HUES48 (cell line): ENCODE results near the gene SINHCAF.

Experiments
- H3K27ac ChIP-seq: one replicate; pipeline ENCODE4 v1.7.0; 2013; ENCODE audit warnings: low read depth, low read length, inconsistent platforms
- H3K27me3 ChIP-seq: 2 replicates; pipeline ENCODE4 v1.6.1; 2013; ENCODE audit warnings: mild to moderate bottlenecking, low read length; ENCODE audit not compliant: control insufficient read depth, insufficient read depth
- H3K36me3 ChIP-seq: 2 replicates; pipeline ENCODE4 v1.6.1; 2013; ENCODE audit warnings: low read length; ENCODE audit not compliant: control insufficient read depth, insufficient read depth
- H3K4me1 ChIP-seq: 2 replicates; pipeline ENCODE4 v1.6.1; 2013; ENCODE audit warnings: mild to moderate bottlenecking, low read length; ENCODE audit not compliant: control insufficient read depth, insufficient read depth
- H3K4me3 ChIP-seq: 2 replicates; pipeline ENCODE4 v1.5.1; 2013; ENCODE audit warnings: mild to moderate bottlenecking, low read depth, low read length
- H3K9ac ChIP-seq: 2 replicates; pipeline ENCODE4 v1.6.1; 2013; ENCODE audit warnings: mild to moderate bottlenecking, low read depth, low read length, moderate library complexity
- H3K9me3 ChIP-seq: 2 replicates; pipeline ENCODE4 v1.6.1; 2013; ENCODE audit warnings: low read length; ENCODE audit not compliant: control insufficient read depth, insufficient read depth

The SINHCAF gene

DNA sequence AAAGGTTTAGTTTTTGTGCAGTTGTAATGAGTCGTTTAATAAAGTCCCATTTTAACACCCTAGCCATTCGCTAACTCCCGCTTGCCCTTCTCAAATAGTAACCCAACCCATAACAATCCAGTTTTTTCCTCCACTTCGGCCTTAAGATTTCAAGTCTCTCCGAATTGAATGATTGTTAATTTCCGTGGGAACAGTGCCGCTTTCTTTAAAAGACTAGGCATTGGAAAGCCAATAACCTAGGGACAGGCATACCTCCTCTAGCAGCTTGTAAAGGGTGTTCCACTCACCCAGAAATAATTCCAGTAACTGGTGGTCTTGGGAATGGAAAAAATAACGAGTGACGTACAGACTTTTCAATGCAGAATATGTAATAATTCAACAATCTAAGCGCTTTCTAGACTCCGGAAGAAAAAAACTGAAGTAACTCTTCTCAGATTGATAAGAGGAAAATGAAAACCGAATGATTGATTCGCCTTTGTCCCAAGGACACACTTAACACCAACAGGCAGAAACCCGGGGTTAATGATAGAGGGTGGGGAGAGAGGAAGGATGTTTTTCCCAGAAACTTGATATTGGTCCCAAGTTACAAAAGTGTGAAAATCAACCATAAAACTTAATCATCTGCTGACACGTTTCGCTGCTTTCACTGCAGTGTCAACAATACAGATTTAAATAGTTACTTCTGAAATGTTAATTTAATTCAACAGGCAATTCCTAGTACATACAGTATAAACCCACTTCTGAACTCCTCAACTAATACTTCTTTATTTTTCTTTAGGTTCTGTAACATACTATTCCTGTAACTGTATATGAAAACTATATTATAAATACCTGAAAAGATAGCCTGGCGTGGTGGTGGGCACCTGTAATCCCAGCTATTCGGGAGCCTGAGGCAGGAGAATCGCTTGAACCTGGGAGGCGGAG is 1.0 kb upstream of the SINHCAF start:
- peak overlapping the region; percentile 88 for H3K27ac ChIP-seq

DNA sequence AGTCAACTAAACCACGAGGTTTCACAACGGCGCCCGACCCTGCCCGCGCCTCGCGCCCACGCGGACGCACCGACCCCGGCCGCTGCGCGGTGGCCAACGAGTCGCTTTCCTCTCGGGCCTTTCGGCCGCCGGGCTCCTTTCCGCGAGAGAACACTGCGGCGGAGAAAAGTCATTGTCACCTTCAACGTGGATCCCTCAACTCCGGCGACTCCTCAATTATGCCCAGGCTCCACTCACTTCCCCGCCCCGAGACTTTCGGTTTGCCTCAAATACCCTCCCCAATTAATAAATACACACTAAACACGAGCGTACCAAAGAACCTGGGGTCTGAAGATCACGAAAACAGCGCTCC is 450 bp downstream of the SINHCAF start:
- Histone ChIP-seq H3K9me3 (no peaks in the 10 kb centered on the region), H3K36me3 (no peaks in the 10 kb centered on the region), H3K27me3 (no peaks in the 10 kb centered on the region), H3K4me3 (peak overlapping the region; percentile 93), H3K9ac (peak overlapping the region; percentile 98), H3K4me1 (peaks cover 31% of the 10 kb centered on the region), H3K27ac (peak overlapping the region; percentile 97)

More for the DNA sequence above, 1.0 kb upstream of the SINHCAF start:
- Histone ChIP-seq H3K27me3 (no peaks in the 10 kb centered on the region), H3K4me1 (peaks cover 17% of the 10 kb centered on the region), H3K9me3 (no peaks in the 10 kb centered on the region), H3K9ac (peak overlapping the region; percentile 65), H3K36me3 (no peaks in the 10 kb centered on the region), H3K4me3 (peak overlapping the region; percentile 59)

DNA sequence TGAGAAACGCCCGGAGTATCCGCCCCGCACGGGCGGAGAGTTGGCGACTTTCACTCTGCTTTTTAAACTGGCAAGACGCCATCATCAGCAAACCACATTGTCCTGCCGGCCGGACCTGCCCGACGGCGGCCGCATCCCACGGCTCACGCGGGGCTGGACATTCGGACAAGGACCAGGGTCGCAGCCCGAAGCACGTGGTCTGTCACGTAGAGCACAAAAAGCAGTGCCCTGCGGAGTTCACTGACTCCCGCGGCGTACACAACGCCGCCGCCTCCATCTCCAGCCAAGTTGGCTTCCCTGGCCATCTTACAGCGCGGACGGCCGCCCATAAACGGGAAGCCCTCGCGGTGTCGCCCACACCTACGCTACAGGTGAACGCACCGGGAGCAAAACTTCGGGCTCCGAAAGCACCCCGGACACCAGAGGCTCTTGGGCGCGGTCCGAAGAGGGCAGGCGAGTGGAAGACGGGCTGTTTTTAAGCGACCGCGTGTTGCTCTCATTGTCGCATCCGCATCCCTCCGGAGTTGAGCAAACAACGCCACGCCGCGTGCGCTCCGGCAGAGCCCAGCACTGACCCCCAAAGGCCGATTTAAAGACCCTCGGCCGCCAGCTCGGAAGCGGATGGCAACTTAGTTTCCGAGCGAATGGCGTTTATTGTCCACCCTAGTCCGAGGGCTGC is 966 bp downstream of the SINHCAF start:
- peak overlapping the region; percentile 93 for H3K4me3 ChIP-seq
- no peaks in the 10 kb centered on the region for H3K36me3 ChIP-seq
- peak overlapping the region; percentile 97 for H3K27ac ChIP-seq
- peaks cover 37% of the 10 kb centered on the region for H3K4me1 ChIP-seq
- no peaks in the 10 kb centered on the region for H3K27me3 ChIP-seq
- H3K9me3 ChIP-seq, result no peaks in the 10 kb centered on the region
- peak overlapping the region; percentile 98 for H3K9ac ChIP-seq

DNA sequence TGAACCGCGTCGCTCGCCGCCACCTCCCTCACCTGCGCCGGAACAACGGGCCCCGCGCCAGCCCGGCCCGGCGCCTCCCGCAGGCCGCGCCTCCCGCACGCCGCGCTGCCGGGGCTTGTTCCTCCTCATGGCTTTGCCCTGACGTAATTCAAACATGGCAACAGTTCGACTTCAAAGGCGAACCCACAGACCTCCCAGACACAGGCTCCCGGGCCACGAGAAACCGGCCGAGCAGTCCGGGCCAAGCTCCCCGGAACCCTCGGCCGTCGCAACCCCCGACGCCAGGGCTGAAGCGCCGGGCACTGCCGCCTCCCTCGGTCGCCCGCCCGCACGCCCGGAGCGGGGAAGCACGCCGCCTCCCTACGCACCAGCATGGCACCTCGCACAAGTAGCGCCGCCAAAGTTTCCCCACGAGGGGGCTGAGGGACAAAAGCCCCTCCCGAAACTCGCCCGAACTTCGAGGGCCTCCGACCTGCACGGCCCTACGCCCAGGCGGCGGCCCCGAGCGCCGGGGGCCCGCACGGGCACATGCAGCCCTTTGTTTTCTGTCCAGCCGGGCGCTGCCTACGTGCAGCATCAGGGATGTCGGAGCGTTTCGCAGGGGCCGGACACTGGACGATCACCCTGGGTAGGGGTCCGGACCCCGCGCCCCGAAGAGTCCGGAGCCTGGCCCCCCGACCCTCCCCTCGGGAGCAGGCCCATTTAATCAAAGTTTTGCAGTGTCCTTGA is 1.7 kb downstream of the SINHCAF start:
- Histone ChIP-seq H3K9ac (peak overlapping the region; percentile 98), H3K27ac (peak overlapping the region; percentile 97), H3K4me3 (peak overlapping the region; percentile 93), H3K4me1 (peaks cover 44% of the 10 kb centered on the region), H3K27me3 (no peaks in the 10 kb centered on the region), H3K36me3 (no peaks in the 10 kb centered on the region), H3K9me3 (no peaks in the 10 kb centered on the region)

DNA sequence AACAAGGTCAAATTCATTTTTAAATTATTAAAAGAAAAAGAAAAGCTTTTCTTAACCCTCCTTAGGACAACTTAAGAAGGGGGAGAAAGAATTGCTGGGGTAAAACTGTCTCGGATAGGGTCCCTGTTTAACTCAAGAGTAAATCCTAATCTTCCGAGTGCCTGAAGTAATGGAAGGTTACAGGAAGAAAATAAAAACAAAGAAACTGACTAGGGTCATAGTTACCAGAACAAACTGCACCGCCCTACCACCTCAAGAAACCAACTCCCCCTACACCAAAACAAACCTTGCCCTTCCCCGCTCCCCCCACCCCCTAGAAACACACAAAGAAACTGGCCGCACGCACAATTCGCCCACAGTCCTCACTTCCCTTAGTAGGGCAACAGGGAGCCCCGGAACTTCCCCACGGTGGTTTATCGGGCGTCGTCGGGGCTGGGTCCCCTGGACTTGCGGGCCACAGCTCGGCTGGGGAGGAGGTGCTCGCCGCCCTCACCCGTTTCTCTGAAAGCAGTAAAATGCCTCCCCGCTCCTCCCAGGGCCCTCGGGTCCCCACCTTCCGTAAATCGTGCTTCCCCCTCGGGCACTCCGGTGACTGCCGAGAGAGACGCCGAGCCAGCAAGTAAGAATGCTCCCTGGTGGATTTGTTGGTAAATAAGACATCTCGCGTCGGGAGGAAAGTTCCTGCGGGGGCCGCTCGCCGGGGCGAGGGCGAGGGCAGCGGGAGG is 2.4 kb downstream of the SINHCAF start:
- Histone ChIP-seq H3K36me3 (no peaks in the 10 kb centered on the region), H3K27ac (peak overlapping the region; percentile 97), H3K9ac (peak overlapping the region; percentile 98), H3K27me3 (no peaks in the 10 kb centered on the region), H3K9me3 (no peaks in the 10 kb centered on the region), H3K4me3 (peak overlapping the region; percentile 93), H3K4me1 (peaks cover 51% of the 10 kb centered on the region)

DNA sequence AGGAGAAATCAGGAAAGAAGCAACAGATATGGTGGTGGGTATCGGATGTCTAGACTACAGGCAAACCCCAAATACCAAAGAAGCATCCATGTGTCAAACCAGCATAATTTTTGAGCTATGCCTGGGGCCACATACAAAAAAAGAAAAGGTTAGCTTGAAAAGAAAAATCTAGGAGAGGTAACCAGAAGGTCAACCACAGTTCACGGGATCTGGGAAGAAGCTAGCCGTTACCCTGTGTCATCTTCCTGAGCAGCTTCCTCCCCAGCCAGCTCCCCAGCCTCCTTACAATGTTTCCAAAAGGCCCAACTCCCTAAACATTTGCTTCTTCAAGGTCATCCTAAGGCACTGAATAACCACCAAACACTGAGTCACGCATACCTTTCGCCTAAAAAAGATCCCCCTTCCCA is 3.1 kb downstream of the SINHCAF start:
- Histone ChIP-seq H3K9me3 (no peaks in the 10 kb centered on the region), H3K36me3 (no peaks in the 10 kb centered on the region), H3K9ac (peak overlapping the region; percentile 98), H3K27me3 (no peaks in the 10 kb centered on the region), H3K27ac (peak overlapping the region; percentile 97), H3K4me1 (peaks cover 58% of the 10 kb centered on the region), H3K4me3 (peak overlapping the region; percentile 93)

DNA sequence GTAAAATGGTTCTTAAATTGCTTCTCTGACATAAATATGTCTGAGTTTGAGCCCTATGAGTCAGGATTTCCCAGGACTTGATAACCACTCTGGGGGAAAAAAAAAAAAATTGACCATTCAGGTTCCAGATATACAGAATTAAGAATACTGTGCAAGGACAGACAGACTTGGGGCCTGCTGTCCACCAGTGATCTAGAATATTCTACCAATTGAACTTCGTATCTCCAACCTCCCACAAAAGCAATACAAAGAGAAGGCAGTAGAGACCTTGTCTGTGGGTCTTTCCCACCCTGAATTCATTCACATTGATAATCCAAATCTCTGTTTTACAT is 4.1 kb downstream of the SINHCAF start:
- Histone ChIP-seq H3K4me1 (peaks cover 63% of the 10 kb centered on the region), H3K4me3 (peak overlapping the region; percentile 93), H3K36me3 (no peaks in the 10 kb centered on the region), H3K27ac (no peak overlapping the region), H3K9me3 (no peaks in the 10 kb centered on the region), H3K27me3 (no peaks in the 10 kb centered on the region), H3K9ac (0 out of 2 replicates have a peak overlapping the region, but pooled peaks have one; percentile 34)

DNA sequence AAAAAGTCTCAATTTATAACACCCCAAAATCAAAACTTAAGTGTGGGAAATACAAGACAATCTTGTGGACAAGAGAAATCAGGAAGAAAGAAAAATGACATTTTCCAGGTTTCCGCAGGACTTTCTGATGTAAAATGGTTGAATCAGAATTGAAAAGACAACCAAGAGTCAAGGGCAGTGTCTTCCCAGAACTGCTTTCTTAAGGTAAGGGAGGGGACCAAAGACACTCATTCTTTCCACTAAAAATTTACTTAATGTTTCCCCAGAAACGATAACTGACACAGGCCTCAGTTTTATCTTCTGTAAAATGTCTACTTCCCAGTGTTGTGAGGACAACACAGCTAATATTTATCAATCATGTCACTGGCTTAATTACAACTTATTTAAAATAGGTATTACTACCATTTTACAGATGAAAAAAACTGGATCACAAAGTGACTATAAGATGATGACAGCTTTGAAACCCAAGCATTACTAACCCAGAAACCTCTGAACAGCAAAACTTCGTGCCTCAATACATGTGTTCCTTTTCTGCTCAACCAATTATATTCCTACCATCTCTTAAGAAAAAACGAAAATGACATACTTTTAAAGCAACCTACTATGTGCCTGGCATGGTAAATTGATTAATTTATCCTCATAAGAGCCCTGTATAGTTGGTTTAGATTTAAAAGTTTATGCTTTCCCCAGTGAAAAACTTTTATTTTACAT is 4.6 kb downstream of the SINHCAF start:
- H3K9me3 ChIP-seq, result no peaks in the 10 kb centered on the region
- no peaks in the 10 kb centered on the region for H3K36me3 ChIP-seq
- H3K27me3 ChIP-seq, result no peaks in the 10 kb centered on the region
- H3K4me1 ChIP-seq, result peaks cover 65% of the 10 kb centered on the region
- H3K4me3 ChIP-seq, result peak overlapping the region; percentile 93
- H3K27ac ChIP-seq, result no peak overlapping the region
- 0 out of 2 replicates have a peak overlapping the region, but pooled peaks have one; percentile 34 for H3K9ac ChIP-seq

DNA sequence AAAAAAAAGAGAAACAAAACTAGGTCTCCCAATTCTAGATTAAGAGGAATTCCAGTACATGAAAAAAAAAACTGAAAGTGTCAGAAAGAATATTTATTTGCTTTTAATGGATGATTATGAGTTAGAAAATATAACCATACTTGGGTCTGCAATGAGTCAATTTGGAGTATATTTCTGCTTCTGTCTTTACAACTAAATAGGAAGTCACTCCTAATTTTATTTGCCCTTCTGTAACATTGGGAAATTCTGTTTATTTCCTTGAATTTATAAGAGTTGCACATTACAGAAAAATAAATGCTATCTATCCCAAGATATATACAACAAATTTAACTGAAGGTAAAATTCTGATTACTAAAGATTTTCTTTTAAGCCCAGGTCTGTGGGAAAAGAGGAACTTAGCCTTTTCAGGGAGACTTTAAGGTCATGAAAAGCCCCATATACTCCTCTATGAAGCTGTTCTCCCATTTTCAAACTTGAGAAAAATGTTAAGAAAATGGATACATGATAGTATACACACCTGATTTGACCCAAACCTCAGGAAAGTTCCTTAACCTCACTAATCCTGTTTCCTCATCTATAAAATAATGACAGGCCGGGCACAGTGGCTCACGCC is 7.2 kb downstream of the SINHCAF start:
- H3K9me3 ChIP-seq, result no peaks in the 10 kb centered on the region
- peaks cover 11% of the 10 kb centered on the region; the same call in 1 of the 2 replicates for H3K36me3 ChIP-seq
- H3K27ac ChIP-seq, result no peak overlapping the region
- no peaks in the 10 kb centered on the region for H3K27me3 ChIP-seq
- H3K9ac ChIP-seq, result no peak overlapping the region
- peaks cover 85% of the 10 kb centered on the region for H3K4me1 ChIP-seq
- peak overlapping the region; percentile 31 for H3K4me3 ChIP-seq
